ENCODE results near the gene RASAL2. TPM values are rescaled to one million over a fixed set of nuclear protein-coding genes. Genes with fewer than 3 reads are reported as not detected.
"Not testable (repeated sequence)": the region's sequence is repeated elsewhere in the genome, so short reads cannot be mapped to it uniquely, and the experiment has no call there.

RASAL2 gene
- total RNA-seq, 2 experiments from 2014 or later, result not detected

- no peak overlapping the region for H3K27ac Mint-ChIP-seq
- ChIA-PET CTCF (no interaction called here), POLR2A (no interaction called here)
- H3K4me1 Mint-ChIP-seq (ENCODE audit: low read depth), result no peaks in the 10 kb centered on the region
- intact Hi-C loops (cut with micrococcal nuclease), result no loop called here
- no peak overlapping the region for H3K4me3 Mint-ChIP-seq
- DNase-seq, result no peak
- no peaks in the 10 kb centered on the region for H3K36me3 Mint-ChIP-seq (ENCODE audit: low read depth)
- ATAC-seq, result no peak
- H3K27me3 Mint-ChIP-seq, result no peaks in the 10 kb centered on the region
- TF ChIP-seq, protein P1, sequence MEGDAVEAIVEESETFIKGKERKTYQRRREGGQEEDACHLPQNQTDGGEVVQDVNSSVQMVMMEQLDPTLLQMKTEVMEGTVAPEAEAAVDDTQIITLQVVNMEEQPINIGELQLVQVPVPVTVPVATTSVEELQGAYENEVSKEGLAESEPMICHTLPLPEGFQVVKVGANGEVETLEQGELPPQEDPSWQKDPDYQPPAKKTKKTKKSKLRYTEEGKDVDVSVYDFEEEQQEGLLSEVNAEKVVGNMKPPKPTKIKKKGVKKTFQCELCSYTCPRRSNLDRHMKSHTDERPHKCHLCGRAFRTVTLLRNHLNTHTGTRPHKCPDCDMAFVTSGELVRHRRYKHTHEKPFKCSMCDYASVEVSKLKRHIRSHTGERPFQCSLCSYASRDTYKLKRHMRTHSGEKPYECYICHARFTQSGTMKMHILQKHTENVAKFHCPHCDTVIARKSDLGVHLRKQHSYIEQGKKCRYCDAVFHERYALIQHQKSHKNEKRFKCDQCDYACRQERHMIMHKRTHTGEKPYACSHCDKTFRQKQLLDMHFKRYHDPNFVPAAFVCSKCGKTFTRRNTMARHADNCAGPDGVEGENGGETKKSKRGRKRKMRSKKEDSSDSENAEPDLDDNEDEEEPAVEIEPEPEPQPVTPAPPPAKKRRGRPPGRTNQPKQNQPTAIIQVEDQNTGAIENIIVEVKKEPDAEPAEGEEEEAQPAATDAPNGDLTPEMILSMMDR (IDR thresholded peaks at IDR 0.05), result no peak
- no peaks in the 10 kb centered on the region for H3K9me3 Mint-ChIP-seq
These were observed 94.4 kb downstream of the RASAL2 start for GRCh38 chr1:178188306-178188705.

- Mint-ChIP-seq H3K9me3 (no peaks in the 10 kb centered on the region), H3K36me3 (ENCODE audit: low read depth) (no peaks in the 10 kb centered on the region), H3K4me3 (no peak overlapping the region), H3K27ac (no peak overlapping the region), H3K27me3 (peaks cover 1% of the 10 kb centered on the region), H3K4me1 (ENCODE audit: low read depth) (no peaks in the 10 kb centered on the region)
- POLR2A ChIA-PET, result no interaction called here
- DNase-seq (peak; percentile 4), ATAC-seq (no peak)
- intact Hi-C loops (cut with micrococcal nuclease), result no loop called here
- CTCF ChIA-PET, result interaction anchor here (1.6 kb wide), 1 partner anchor 11 kb away, joined by 6 read pairs; no protein-coding TSS in a partner anchor
- TF ChIP-seq, protein P1 (IDR thresholded peaks at IDR 0.05), result no peak
These were observed 95.9 kb downstream of the RASAL2 start for GRCh38 chr1:178189814-178190213.

DNA sequence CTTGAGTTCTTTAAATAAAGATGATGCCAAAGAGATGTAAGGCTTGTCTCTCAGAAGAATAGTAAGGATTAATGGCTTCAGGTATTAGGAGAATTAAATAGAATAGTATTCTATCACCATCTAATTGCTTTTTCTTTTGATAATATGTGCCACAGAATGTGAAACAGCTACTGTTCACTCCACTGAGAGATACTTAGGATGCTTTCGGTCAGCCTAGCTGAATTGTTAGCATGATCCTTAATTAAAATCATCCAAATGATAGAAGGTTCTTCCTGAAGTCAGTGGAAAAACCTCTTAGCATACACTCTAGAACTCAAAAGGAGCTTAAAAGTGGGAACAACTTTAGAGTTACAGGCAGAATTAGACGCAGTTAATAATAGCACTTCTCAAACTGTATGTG lies 97.0 kb downstream of the RASAL2 start:
- H3K27me3 Mint-ChIP-seq, result peaks cover 1% of the 10 kb centered on the region

DNA sequence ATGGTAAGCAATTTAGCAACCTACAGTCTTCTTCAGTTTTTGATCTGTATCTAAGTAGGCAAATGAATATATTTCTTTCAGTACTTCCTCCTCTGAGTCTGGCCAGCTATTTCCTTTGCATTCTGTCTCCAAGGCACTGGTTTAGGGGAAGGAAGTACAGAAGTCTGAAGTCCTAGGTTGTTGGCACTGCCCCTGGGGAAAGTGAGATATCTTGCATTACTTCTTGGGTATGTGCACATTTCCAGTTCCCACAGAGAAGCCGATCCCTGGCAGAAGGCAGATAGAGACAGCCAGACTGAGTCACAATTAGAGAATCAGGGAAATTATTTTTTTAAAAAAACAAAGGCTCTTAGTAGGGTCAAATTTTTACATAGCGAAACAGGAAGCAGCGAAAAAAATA lies 98.8 kb downstream of the RASAL2 start:
- Mint-ChIP-seq H3K9me3 (no peaks in the 10 kb centered on the region), H3K27me3 (peaks cover 1% of the 10 kb centered on the region), H3K36me3 (ENCODE audit: low read depth) (no peaks in the 10 kb centered on the region), H3K4me1 (ENCODE audit: low read depth) (no peaks in the 10 kb centered on the region), H3K4me3 (no peak overlapping the region), H3K27ac (no peak overlapping the region)
- DNase-seq (no peak), ATAC-seq (no peak)
- TF ChIP-seq, protein P1 (IDR thresholded peaks at IDR 0.05), result no peak
- ChIA-PET POLR2A (no interaction called here), CTCF (no interaction called here)
- intact Hi-C loops (cut with micrococcal nuclease), result no loop called here

More for the DNA sequence above, 97.0 kb downstream of the RASAL2 start:
- TF ChIP-seq, protein P1 (IDR thresholded peaks at IDR 0.05), result no peak
- CTCF ChIA-PET, result interaction anchor here (1.6 kb wide), 1 partner anchor 10 kb away, joined by 6 read pairs; no protein-coding TSS in a partner anchor
- Mint-ChIP-seq H3K36me3 (ENCODE audit: low read depth) (no peaks in the 10 kb centered on the region), H3K4me1 (ENCODE audit: low read depth) (no peaks in the 10 kb centered on the region), H3K9me3 (no peaks in the 10 kb centered on the region), H3K4me3 (no peak overlapping the region), H3K27ac (no peak overlapping the region)
- ATAC-seq, result no peak
- no peak for DNase-seq
- POLR2A ChIA-PET, result no interaction called here
- intact Hi-C loops (cut with micrococcal nuclease), result no loop called here

- ChIA-PET POLR2A (no interaction called here), CTCF (no interaction called here)
- TF ChIP-seq, protein P1 (IDR thresholded peaks at IDR 0.05), result no peak
- Mint-ChIP-seq H3K27me3 (peaks cover 1% of the 10 kb centered on the region), H3K4me3 (no peak overlapping the region), H3K27ac (no peak overlapping the region), H3K4me1 (ENCODE audit: low read depth) (no peaks in the 10 kb centered on the region), H3K9me3 (no peaks in the 10 kb centered on the region), H3K36me3 (ENCODE audit: low read depth) (no peaks in the 10 kb centered on the region)
- intact Hi-C loops (cut with micrococcal nuclease), result no loop called here
- DNase-seq (no peak), ATAC-seq (no peak)
These were observed 102.7 kb downstream of the RASAL2 start for GRCh38 chr1:178196631-178197030.

- POLR2A ChIA-PET; H3K9me3 Mint-ChIP-seq; H3K27ac Mint-ChIP-seq; H3K4me3 Mint-ChIP-seq; CTCF ChIA-PET; H3K36me3 Mint-ChIP-seq (ENCODE audit: low read depth); intact Hi-C loops (cut with micrococcal nuclease); DNase-seq; H3K27me3 Mint-ChIP-seq; H3K4me1 Mint-ChIP-seq (ENCODE audit: low read depth); ATAC-seq: not testable (repeated sequence)
These were observed 108.2 kb downstream of the RASAL2 start for GRCh38 chr1:178202095-178202494.

DNA sequence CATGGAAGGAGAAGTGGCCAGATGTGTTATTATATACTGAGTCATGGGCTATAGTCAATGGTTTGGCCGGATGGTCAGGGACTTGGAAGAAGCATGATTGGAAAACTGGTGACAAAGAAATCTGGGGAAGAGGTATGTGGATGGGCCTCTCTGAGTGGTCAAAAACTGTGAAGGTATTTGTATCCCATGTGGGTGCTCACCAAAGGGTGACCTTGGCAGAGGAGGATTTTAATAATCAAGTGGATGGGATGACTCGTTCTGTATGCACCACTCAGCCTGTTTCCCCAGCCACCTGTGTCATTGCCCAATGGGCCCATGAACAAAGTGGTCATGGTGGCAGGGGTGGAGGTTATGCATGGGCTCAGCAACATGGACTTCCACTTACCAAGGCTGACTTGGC lies 108.6 kb downstream of the RASAL2 start:
- H3K36me3 Mint-ChIP-seq (ENCODE audit: low read depth); POLR2A ChIA-PET; ATAC-seq; H3K27ac Mint-ChIP-seq; H3K4me1 Mint-ChIP-seq (ENCODE audit: low read depth); intact Hi-C loops (cut with micrococcal nuclease); H3K27me3 Mint-ChIP-seq; H3K9me3 Mint-ChIP-seq; CTCF ChIA-PET; DNase-seq; H3K4me3 Mint-ChIP-seq: not testable (repeated sequence)

DNA sequence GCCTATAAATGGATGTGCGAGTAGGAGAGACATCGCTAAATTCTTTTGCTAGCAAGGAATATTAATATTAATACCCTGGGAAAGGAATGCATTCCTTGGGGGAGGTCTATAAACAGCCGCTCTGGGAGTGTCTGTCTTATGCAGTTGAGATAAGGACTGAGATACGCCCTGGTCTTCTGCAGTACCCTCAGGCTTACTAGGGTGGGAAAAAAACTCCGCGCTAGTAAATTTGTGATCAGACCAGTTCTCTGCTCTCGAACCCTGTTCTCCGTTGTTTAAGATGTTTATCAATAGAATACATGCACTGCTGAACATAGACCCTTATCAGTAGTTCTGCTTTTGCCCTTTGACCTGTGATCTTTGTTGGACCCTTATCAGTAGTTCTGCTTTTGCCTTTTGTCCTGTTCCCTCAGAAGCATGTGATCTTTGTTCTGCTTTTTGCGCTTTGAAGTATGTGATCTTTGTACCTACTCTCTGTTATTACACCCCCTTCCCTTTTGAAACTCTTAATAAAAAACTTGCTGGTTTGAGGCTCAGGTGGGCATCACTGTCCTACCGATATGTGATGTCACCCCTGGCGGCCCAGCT lies 114.5 kb downstream of the RASAL2 start:
- H3K4me1 Mint-ChIP-seq (ENCODE audit: low read depth); ATAC-seq; POLR2A ChIA-PET; H3K36me3 Mint-ChIP-seq (ENCODE audit: low read depth); H3K4me3 Mint-ChIP-seq; CTCF ChIA-PET; H3K27me3 Mint-ChIP-seq; DNase-seq; intact Hi-C loops (cut with micrococcal nuclease); H3K27ac Mint-ChIP-seq: not testable (repeated sequence)
- peaks cover 39% of the 10 kb centered on the region for H3K9me3 Mint-ChIP-seq

All from activated CD8-positive, alpha-beta T cell treated with anti-CD3 and anti-CD28 coated beads for 36 hours (primary cell).